HL-60 (cell line): ENCODE data around the gene NUDT9.

Experiments used
- DNase-seq, 2 experiments: peaks; one replicate each; pipeline ENCODE4 v3.0.0-alpha.2; 2010 to 2020; ENCODE audit warnings: low read depth in 1 of 2, low spot score in 1 of 2
- H3K27ac ChIP-seq: fragments of 250-450 bp; sonication (Bioruptor Pico); replicated peaks from 2 replicates; pipeline ENCODE4 v1.5.1; 2020; ENCODE audit warnings: mild to moderate bottlenecking, moderate library complexity
- H3K27me3 ChIP-seq: fragments of 250-450 bp; sonication (Bioruptor Pico); 2 replicates; pipeline ENCODE4 v1.5.1; 2021; ENCODE audit warnings: mild to moderate bottlenecking, moderate library complexity; ENCODE audit not compliant: insufficient read depth, poor library complexity, severe bottlenecking
- H3K4me3 ChIP-seq: replicated peaks from 2 replicates; pipeline ENCODE4 v1.5.1; 2011; ENCODE audit warnings: mild to moderate bottlenecking, control low read depth, low read length; ENCODE audit not compliant: insufficient read depth
- CTCF ChIP-seq: IDR thresholded peaks from one replicate; pipeline ENCODE4 v1.5.1; 2011; ENCODE audit warnings: low read length, control low read depth, inconsistent platforms; ENCODE audit not compliant: insufficient read depth
- POLR2AphosphoS5 ChIP-seq: IDR thresholded peaks from 2 replicates; pipeline ENCODE4 v1.6.1; 2012; ENCODE audit warnings: low read depth
- REST ChIP-seq: IDR thresholded peaks from 2 replicates; pipeline ENCODE4 v1.6.1; 2012; ENCODE audit warnings: low read depth; ENCODE audit not compliant: insufficient replicate concordance

The NUDT9 gene

DNA sequence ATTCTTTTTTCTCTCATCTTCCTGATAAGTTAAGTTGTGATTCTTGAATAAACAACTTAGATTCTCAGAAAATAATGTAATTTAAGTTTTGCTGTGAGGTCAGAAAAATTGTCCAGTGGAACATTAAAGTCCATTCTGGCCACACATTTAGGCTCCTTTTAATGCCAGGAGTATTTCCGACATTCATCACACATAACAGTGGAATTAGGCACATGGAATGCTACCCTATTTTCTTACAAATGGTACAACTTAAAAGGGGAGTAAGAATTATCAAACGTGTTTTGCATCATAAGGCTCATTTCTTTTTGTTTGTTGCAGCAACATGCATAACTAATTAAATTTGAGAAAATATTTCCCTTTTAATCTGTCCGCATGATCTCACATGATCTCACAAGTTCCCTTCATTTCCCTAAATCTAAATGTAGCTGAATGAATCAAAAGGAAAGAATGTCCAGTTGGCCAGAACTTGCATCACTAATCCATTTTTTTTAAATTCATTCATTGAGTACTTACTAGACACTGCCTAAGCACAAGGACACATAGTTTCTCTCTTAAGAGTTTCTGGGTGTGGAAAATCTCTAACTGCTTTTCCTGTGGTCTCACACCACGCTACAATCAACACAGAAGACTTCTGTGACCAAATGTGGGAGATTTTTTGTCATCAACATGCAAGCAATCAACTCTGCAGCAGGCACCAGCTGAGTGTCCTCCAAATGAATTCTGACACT lies 84.8 kb downstream of the NUDT9 start:
- Histone ChIP-seq H3K27ac (no peak overlapping the region), H3K27me3 (no peaks in the 10 kb centered on the region), H3K4me3 (no peak overlapping the region)
- TF ChIP-seq POLR2AphosphoS5 = no peak
- TF ChIP-seq CTCF = no peak
- no peak for TF ChIP-seq REST
- no peak for DNase-seq
